Activated CD8-positive, alpha-beta T cell treated with anti-CD3 and anti-CD28 coated beads for 36 hours (primary cell): Measurements from ENCODE around the gene CCDC182. TPM values are rescaled to one million over a fixed set of nuclear protein-coding genes. Genes with fewer than 3 reads are reported as not detected.

Experiments
- ATAC-seq: fragments of 200-7000 bp; cut with Tn5 transposase; one replicate; pipeline ENCODE4 v1.10.0; 2021; ENCODE audit warnings: mild to moderate bottlenecking, moderate library complexity
- CTCF ChIA-PET: fragments of 350-600 bp; sonication (Branson Sonifier 250); formaldehyde crosslinking; loops from one replicate; lab custom pipeline; 2021; ENCODE audit warnings: antibody characterized with exemption; lab: Charles Lee
- POLR2A ChIA-PET: fragments of 350-600 bp; sonication (Branson Sonifier 250); formaldehyde crosslinking; loops from one replicate; lab custom pipeline; 2021; ENCODE audit warnings: antibody characterized with exemption; lab: Charles Lee
- DNase-seq: peaks from one replicate; pipeline ENCODE4 v3.0.0-alpha.2; 2020
- H3K27ac Mint-ChIP-seq: one replicate; pipeline ENCODE4 v1.8.0; 2021; ENCODE audit warnings: mild to moderate bottlenecking, mixed read lengths
- H3K27me3 Mint-ChIP-seq: one replicate; pipeline ENCODE4 v1.8.0; 2021; ENCODE audit warnings: mixed read lengths
- H3K36me3 Mint-ChIP-seq: one replicate; pipeline ENCODE4 v1.8.0; 2021; ENCODE audit warnings: low read depth, mixed read lengths
- H3K4me1 Mint-ChIP-seq: one replicate; pipeline ENCODE4 v1.8.0; 2021; ENCODE audit warnings: low read depth, mixed read lengths
- H3K4me3 Mint-ChIP-seq: one replicate; pipeline ENCODE4 v1.8.0; 2021; ENCODE audit warnings: mild to moderate bottlenecking, moderate library complexity, mixed read lengths
- H3K9me3 Mint-ChIP-seq: one replicate; pipeline ENCODE4 v1.8.0; 2021; ENCODE audit warnings: mixed read lengths
- CTCF ChIP-seq: fragments of 200-600 bp; IDR thresholded peaks from one replicate; pipeline ENCODE4 v1.8.0; 2022; ENCODE audit warnings: antibody characterized with exemption, mild to moderate bottlenecking
- intact Hi-C: fragments of 100-400 bp; cut with micrococcal nuclease; formaldehyde crosslinking; loops from one replicate; pipeline ENCODE4 v1.10.0; 2022
- total RNA-seq, 2 experiments: library from RNA; stranded (reverse); gene quantifications; one replicate each; pipeline ENCODE4 v1.2.3, GENCODE V29; 2021

Gene CCDC182
- total RNA-seq, 2 experiments from 2014 or later = not detected

- CTCF ChIA-PET = interaction anchor here (1.3 to 1.4 kb wide), 2 partner anchors 104 to 487 kb away, joined by 3 to 6 read pairs; no protein-coding TSS in a partner anchor
- no peak overlapping the region for H3K27ac Mint-ChIP-seq
- ATAC-seq = no peak
These were observed 14.9 kb downstream of the CCDC182 start for GRCh38 chr17:57730026-57730701.

GRCh38 chr17:57727630-57728175 is 17.4 kb downstream of the CCDC182 start:
- no peak for TF ChIP-seq CTCF
- ATAC-seq (no peak), DNase-seq (no peak)
- Mint-ChIP-seq H3K4me1 (no peaks in the 10 kb centered on the region), H3K4me3 (no peak overlapping the region), H3K27me3 (no peaks in the 10 kb centered on the region), H3K27ac (no peak overlapping the region), H3K9me3 (no peaks in the 10 kb centered on the region), H3K36me3 (no peaks in the 10 kb centered on the region)
- ChIA-PET POLR2A (no interaction called here), CTCF (no interaction called here)
- intact Hi-C loops = no loop called here

More at GRCh38 chr17:57730026-57730701, 14.9 kb downstream of the CCDC182 start:
- no peak for DNase-seq
- POLR2A ChIA-PET = no interaction called here
- Mint-ChIP-seq H3K4me3 (no peak overlapping the region), H3K27me3 (no peaks in the 10 kb centered on the region), H3K4me1 (no peaks in the 10 kb centered on the region), H3K9me3 (no peaks in the 10 kb centered on the region), H3K36me3 (no peaks in the 10 kb centered on the region)
- no peak for TF ChIP-seq CTCF
- intact Hi-C loops = no loop called here

GRCh38 chr17:57726838-57727237 is 18.3 kb downstream of the CCDC182 start:
- CTCF ChIA-PET = interaction anchor here (1.2 kb wide), 1 partner anchor 16 kb away, joined by 3 read pairs; no protein-coding TSS in a partner anchor
- no peak for DNase-seq
- intact Hi-C loops = no loop called here
- Mint-ChIP-seq H3K27ac (no peak overlapping the region), H3K4me3 (no peak overlapping the region), H3K4me1 (no peaks in the 10 kb centered on the region), H3K9me3 (no peaks in the 10 kb centered on the region), H3K27me3 (no peaks in the 10 kb centered on the region), H3K36me3 (no peaks in the 10 kb centered on the region)
- POLR2A ChIA-PET = no interaction called here
- no peak for TF ChIP-seq CTCF
- ATAC-seq = no peak

- intact Hi-C loops = no loop called here
- H3K27me3 Mint-ChIP-seq = no peaks in the 10 kb centered on the region
- no peak for ATAC-seq
- no peaks in the 10 kb centered on the region for H3K36me3 Mint-ChIP-seq
- H3K4me1 Mint-ChIP-seq = no peaks in the 10 kb centered on the region
- no peak for DNase-seq
- ChIA-PET CTCF (interaction anchor here (1.2 kb wide), 1 partner anchor 17 kb away, joined by 3 read pairs; no protein-coding TSS in a partner anchor), POLR2A (no interaction called here)
- no peak overlapping the region for H3K4me3 Mint-ChIP-seq
- H3K27ac Mint-ChIP-seq = no peak overlapping the region
- TF ChIP-seq CTCF = no peak
- no peaks in the 10 kb centered on the region for H3K9me3 Mint-ChIP-seq
These were observed 18.8 kb downstream of the CCDC182 start for GRCh38 chr17:57726213-57726790.

DNA sequence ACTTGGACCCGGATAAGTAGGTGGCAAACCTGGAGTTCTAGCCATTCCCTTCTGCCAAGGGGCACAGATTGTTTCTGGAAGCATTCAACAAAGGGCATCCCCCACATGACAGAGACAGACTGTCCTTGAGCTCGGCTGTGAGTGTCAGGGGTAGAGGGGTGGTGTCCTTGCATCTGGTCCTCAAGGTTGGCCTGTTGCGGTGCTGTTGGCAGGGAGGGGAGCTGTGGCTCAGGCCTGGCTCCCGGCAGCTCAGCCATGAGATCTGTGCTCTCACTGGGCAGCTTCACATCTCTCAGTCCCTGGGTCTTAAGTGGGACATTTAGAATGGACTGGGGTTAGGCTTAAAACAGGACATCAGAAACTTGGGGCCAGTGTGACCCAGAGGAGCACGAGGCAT is 20.4 kb downstream of the CCDC182 start:
- CTCF ChIA-PET = interaction anchor here (0.8 to 1.1 kb wide), 2 partner anchors 16 to 53 kb away, joined by 3 read pairs; no protein-coding TSS in a partner anchor
- H3K27ac Mint-ChIP-seq = no peak overlapping the region
- no peaks in the 10 kb centered on the region for H3K36me3 Mint-ChIP-seq
- H3K4me3 Mint-ChIP-seq = no peak overlapping the region
- intact Hi-C loops = no loop called here
- no peaks in the 10 kb centered on the region for H3K9me3 Mint-ChIP-seq
- H3K27me3 Mint-ChIP-seq = no peaks in the 10 kb centered on the region
- ATAC-seq (no peak), DNase-seq (no peak)
- POLR2A ChIA-PET = interaction anchor here (0.9 kb wide), 1 partner anchor 12 kb away, joined by 3 read pairs; no protein-coding TSS in a partner anchor
- no peaks in the 10 kb centered on the region for H3K4me1 Mint-ChIP-seq
- TF ChIP-seq CTCF = no peak
